Gastrocnemius medialis (tissue), 4 donors: ENCODE data around the gene CFAP46. TPM values are rescaled to one million over a fixed set of nuclear protein-coding genes. Genes with fewer than 3 reads are reported as not detected.

ENCODE experiments used
- ATAC-seq, 2 donors: fragments of 150-250 bp; one replicate each; pipeline ENCODE4 v1.9.1; 2016
- DNase-seq, 2 donors: peaks; one replicate each; pipeline ENCODE4 v3.0.0-alpha.2; 2019
- H3K27ac ChIP-seq, 4 donors: fragments of 200-600 bp; sonication (generic); 1 replicate in 1 of 4; 2 replicates in 3 of 4; pipeline ENCODE4 v1.5.1; 2016 to 2018; ENCODE audit warnings: mild to moderate bottlenecking in 2 of 4, moderate library complexity in 1 of 4
- H3K27me3 ChIP-seq, 3 donors: fragments of 200-600 bp; sonication (generic) in 2 of 3; 1 replicate in 1 of 3; 2 replicates in 2 of 3; pipeline versions ENCODE4 v1.5.1 to v1.6.0; 2016 to 2019; ENCODE audit warnings: mild to moderate bottlenecking in 1 of 3, moderate library complexity in 1 of 3
- H3K36me3 ChIP-seq, 2 donors: fragments of 200-600 bp; sonication (generic) in 1 of 2; one replicate each; pipeline ENCODE4 v1.5.1; 2017 to 2018
- H3K4me1 ChIP-seq, 2 donors: fragments of 200-600 bp; sonication (generic) in 1 of 2; one replicate each; pipeline ENCODE4 v1.5.1; 2016 to 2017; ENCODE audit warnings: mild to moderate bottlenecking in 2 of 2
- H3K4me3 ChIP-seq, 4 donors: fragments of 200-600 bp; sonication (generic) in 3 of 4; 1 replicate in 1 of 4; 2 replicates in 3 of 4; pipeline ENCODE4 v1.5.1; 2016 to 2019; ENCODE audit warnings: mild to moderate bottlenecking in 2 of 4
- H3K9me3 ChIP-seq, 3 donors: fragments of 200-600 bp; sonication (generic) in 2 of 3; 1 replicate in 1 of 3; 2 replicates in 2 of 3; pipeline ENCODE4 v1.5.1; 2016 to 2019
- CTCF ChIP-seq, 5 experiments: fragments of 450-650 bp in 3 of 5; fragments of 200-600 bp in 2 of 5; sonication (generic) in 2 of 5; IDR thresholded peaks in 4 of 5; conservative IDR thresholded peaks in 1 of 5; 1 replicate in 4 of 5; 2 replicates in 1 of 5; pipeline ENCODE4 v1.5.1; 2016 to 2019; ENCODE audit warnings: antibody characterized with exemption in 5 of 5, mild to moderate bottlenecking in 3 of 5, moderate library complexity in 3 of 5
- POLR2A ChIP-seq, 2 donors: fragments of 450-650 bp; IDR thresholded peaks; one replicate each; pipeline ENCODE4 v1.6.1; 2017; ENCODE audit warnings: antibody characterized with exemption in 2 of 2, mild to moderate bottlenecking in 2 of 2, moderate library complexity in 2 of 2
- in situ Hi-C, 4 donors: fragments of 200-750 bp; cut with MboI; loops; one replicate each; pipeline versions ENCODE4 v1.15.0 to v1.8.0; 2017; ENCODE audit warnings: low sequenced_read_pairs in 4 of 4
- intact Hi-C: fragments of 100-400 bp; cut with DNase I; formaldehyde crosslinking; loops from one replicate; pipeline ENCODE4 v1.15.1; 2023; ENCODE audit warnings: low total_unique reads
- total RNA-seq, 4 donors: library from RNA; depleted of rRNA; stranded (reverse); fragments of >200 nt; gene quantifications; one replicate each; pipeline versions ENCODE4 v1.1.0 to v1.2.3, GENCODE V29; 2016

The CFAP46 gene
- total RNA-seq, 4 donors from 2014 or later: 4.2 to 27.9 (median 11.9) TPM

- peak in 1 of 2 donors; percentile 2 for DNase-seq
- no peak for ATAC-seq
- Histone ChIP-seq H3K36me3 (no peaks in the 10 kb centered on the region), H3K4me3 (no peak overlapping the region), H3K27me3 (peaks cover 18 to 28% (median 22%) of the 10 kb centered on the region in 3 donors), H3K9me3 (no peaks in the 10 kb centered on the region), H3K27ac (no peak overlapping the region), H3K4me1 (no peaks in the 10 kb centered on the region)
- intact Hi-C loops: no loop called here
- TF ChIP-seq CTCF (IDR thresholded peaks at IDR 0.05 in 4 of 5, conservative IDR thresholded peaks at IDR 0.05 in 1 of 5) (no peak), POLR2A (IDR thresholded peaks at IDR 0.05) (no peak)
- in situ Hi-C loops: no loop called here
These were observed 60.1 kb downstream of the CFAP46 start for GRCh38 chr10:132882069-132882951.

GRCh38 chr10:132881186-132881920 lies 61.0 kb downstream of the CFAP46 start:
- DNase-seq (no peak), ATAC-seq (no peak)
- Histone ChIP-seq H3K4me1 (no peaks in the 10 kb centered on the region), H3K4me3 (no peak overlapping the region), H3K27ac (no peak overlapping the region), H3K27me3 (peaks cover 26 to 36% (median 31%) of the 10 kb centered on the region in 3 donors), H3K36me3 (no peaks in the 10 kb centered on the region), H3K9me3 (no peaks in the 10 kb centered on the region)
- intact Hi-C loops (no loop called here), in situ Hi-C loops (no loop called here)
- no peak for TF ChIP-seq POLR2A (IDR thresholded peaks at IDR 0.05)
- no peak for TF ChIP-seq CTCF (IDR thresholded peaks at IDR 0.05 in 4 of 5, conservative IDR thresholded peaks at IDR 0.05 in 1 of 5)

GRCh38 chr10:132880128-132880981 lies 62.0 kb downstream of the CFAP46 start:
- H3K4me3 ChIP-seq: no peak overlapping the region
- ATAC-seq: no peak
- H3K36me3 ChIP-seq: no peaks in the 10 kb centered on the region
- no peaks in the 10 kb centered on the region for H3K9me3 ChIP-seq
- no peak for DNase-seq
- in situ Hi-C loops (no loop called here), intact Hi-C loops (no loop called here)
- TF ChIP-seq CTCF (IDR thresholded peaks at IDR 0.05 in 4 of 5, conservative IDR thresholded peaks at IDR 0.05 in 1 of 5) (no peak), POLR2A (IDR thresholded peaks at IDR 0.05) (no peak)
- no peaks in the 10 kb centered on the region for H3K4me1 ChIP-seq
- H3K27me3 ChIP-seq: peaks cover 26 to 46% (median 40%) of the 10 kb centered on the region in 3 donors
- H3K27ac ChIP-seq: no peak overlapping the region

GRCh38 chr10:132879408-132880127 lies 62.8 kb downstream of the CFAP46 start:
- Histone ChIP-seq H3K27ac (no peak overlapping the region), H3K4me3 (no peak overlapping the region), H3K9me3 (no peaks in the 10 kb centered on the region), H3K36me3 (no peaks in the 10 kb centered on the region), H3K4me1 (no peaks in the 10 kb centered on the region), H3K27me3 (peaks cover 26 to 50% (median 41%) of the 10 kb centered on the region in 3 donors)
- in situ Hi-C loops (no loop called here), intact Hi-C loops (no loop called here)
- ATAC-seq (no peak), DNase-seq (no peak)
- TF ChIP-seq POLR2A (IDR thresholded peaks at IDR 0.05) (no peak), CTCF (IDR thresholded peaks at IDR 0.05 in 4 of 5, conservative IDR thresholded peaks at IDR 0.05 in 1 of 5) (no peak)
